GM19468 (cell line): ENCODE results near the gene MICU2.
A peak's percentile ranks its signal among the peaks of the same experiment; 100 is the strongest.

Experiments
- ATAC-seq: cut with Tn5 transposase; IDR thresholded peaks from one replicate; pipeline ENCODE4 v1.9.1; 2021; ENCODE audit warnings: mild to moderate bottlenecking, moderate library complexity, moderate number of reproducible peaks; ENCODE audit not compliant: unreplicated experiment; ENCODE audit errors: extremely low read depth

The MICU2 gene

DNA sequence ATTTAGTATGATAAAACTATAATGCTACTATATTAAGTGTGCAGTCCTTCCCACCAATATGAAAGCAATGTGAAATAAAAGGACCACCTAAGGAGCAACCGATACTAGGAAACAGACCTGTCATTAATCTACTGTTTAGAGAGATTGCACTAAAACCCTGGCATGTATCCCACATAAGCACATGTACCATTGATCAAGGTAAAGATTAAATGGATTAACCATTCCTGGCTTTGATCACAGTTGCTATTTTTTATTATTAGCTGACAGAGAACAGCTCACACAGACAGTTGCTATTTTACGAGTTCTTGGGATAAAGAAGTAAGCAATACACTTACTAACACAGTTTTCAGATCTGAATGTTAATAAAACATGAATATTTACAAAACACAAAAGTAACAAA is 87.2 kb downstream of the MICU2 start:
- no peak for ATAC-seq

DNA sequence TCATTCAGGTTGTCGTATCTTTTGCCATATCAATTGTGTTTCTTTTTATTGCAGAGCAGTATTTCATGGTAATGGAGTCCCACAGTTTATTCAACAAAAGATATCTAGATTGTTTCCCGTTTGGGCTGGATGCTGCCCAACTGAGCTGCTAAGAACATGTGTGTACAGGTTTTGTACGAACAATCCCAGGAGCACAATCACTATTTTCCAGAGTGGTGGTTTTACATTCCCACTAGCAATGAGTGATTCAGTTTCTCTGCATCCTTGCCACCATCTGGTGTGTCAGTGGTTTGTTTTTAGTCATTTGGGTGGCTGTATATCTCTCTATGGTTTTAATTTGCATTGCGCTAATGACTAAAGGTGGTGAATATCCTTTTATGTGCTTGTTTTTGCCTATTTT is 92.1 kb downstream of the MICU2 start:
- ATAC-seq = no peak

DNA sequence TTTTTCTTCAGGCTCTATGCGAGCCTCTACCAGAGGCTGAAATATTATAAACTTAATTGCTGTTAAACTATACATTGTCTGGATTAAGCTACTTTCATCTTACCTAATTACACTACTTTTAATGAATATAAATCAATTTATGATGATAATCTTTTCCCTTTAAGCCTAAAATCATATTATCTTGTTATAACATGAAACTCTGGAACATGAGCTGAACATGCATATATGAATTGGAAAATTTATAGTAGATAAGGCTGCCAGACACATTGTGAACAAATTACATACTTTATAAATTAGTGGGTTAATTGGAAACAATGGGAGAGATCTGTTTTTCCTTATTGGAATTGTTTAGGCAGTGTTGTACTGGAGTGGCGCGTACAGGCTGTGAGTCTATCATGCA is 99.6 kb downstream of the MICU2 start:
- no peak for ATAC-seq

GRCh38 chr13:21501686-21502085 is 102.3 kb downstream of the MICU2 start:
- ATAC-seq = no peak

DNA sequence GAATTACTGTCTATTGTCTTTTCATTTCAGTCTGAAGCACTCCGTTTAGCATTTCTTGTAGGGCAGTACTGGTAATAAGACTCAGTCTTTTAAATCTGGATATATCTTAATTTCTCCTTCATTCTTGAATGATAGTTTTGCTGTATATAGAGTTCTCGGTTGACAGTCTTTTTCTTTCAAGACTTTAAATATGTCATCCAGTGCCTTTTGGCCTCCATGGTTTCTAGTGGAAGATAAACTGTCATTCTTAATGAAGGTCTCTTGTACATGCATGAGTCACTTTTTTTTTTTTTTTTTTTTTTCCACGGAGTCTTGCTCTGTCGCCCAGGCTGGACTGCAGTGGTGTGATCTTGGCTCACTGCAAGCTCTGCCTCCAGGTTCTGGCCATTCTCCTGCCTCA is 117.6 kb downstream of the MICU2 start:
- ATAC-seq = no peak

DNA sequence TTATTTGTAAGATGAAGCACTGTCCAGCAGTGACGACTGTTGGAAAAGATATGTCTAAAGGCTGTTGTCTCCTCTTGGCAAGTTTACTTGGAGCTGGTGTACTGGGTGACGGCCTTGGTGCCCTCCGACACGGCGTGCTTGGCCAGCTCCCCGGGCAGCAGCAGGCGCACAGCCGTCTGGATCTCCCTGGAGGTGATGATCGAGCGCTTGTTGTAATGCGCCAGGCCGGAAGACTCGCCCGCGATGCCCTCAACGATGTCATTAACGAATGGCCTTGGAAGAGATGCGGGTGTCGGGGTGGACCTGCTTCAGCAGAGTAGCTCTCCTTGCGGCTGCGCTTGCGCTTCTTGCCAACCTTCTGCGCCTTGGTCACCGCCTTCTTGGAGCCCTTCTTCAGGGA is 120.2 kb downstream of the MICU2 start:
- no peak for ATAC-seq

DNA sequence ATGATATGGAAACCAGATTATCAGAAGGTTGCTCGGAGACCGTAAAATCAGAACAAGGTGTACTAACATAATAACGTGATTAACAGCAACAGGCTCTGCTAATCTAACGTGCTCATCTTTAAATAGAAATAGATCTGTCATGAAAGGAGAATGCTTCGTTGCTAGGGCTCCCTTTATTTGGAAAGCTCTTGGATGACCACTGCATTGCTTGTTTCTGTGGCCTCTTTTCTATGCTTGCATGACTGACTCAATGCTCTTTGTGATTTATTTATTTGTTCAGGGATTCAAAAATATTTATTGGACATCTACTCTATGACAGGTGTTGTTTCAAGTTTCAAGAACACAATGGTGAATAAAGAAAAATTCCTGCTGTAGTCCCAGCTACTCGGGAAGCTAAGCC is 122.6 kb downstream of the MICU2 start:
- no peak for ATAC-seq

DNA sequence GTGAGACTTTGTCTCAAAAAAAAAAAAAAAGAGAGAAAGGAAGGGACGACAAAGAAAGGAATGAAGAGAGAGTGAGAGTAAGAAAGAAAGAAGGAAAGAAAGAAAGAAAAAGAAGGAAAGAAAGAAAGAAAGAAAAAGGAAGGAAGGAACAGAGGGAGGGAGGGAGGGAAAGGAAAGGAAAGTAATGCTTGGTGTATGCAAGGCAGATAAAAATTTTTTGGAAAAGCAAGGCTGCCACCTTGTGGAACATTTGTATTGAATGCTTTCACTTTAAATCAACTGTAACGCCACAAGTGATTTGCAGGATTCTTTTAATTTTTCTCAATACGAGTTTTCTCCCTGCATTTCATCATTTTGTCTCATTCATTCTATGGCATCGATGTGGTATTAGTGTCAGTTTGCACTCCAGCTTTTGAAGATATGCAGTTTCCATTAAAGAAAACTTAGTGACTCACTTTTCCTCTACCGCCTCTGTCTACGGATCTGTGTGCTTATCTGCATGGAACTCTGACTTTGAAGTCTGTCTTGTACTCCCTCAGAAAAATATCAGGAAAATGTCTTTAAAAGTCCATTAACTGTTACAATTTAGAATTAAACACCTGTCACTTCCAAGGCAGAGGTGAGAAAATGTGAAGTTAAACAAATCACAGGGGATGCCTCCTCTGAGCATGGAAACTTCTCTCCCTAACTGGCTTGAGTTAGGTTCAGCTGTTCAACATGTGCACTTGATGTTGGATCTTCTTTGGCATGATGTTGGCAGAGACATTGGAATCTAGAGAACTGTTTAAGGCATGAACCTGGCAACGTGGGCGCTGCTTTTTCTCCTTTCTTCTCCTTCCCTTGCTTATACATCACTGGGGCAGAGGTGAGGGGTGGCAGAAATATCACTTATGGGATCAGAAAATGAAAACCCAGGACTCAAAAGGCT is 124.8 kb downstream of the MICU2 start:
- no peak for ATAC-seq

DNA sequence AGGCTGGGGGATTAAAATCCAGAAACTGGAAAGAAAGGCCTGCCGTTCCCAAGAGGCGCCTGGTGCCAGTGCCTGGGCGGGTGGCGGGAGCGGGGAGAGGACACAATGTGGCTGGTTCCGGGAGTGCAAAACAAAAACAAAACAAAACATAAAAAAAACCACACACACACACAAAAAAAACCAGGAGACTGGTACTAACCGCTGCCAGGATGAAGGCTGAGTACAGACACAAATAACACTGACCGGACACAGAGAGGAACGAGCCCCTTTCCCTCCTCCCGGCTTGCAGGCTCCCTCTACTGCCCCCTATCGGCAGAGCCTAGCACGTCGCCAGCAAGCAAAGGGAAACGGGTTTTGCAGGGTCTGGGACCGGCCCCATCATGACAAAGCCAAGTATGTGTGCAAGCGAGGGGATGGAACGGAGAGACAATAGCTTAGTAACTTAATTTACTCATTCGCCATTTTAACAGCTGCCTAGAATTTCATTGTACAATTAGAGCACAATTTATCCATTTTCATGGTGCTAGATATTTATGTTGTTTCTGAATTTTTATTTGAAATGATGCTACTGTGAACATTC is 127.0 kb downstream of the MICU2 start:
- ATAC-seq = no peak

- no peak for ATAC-seq
Measured at GRCh38 chr13:21475115-21475514, 128.9 kb downstream of the MICU2 start.

DNA sequence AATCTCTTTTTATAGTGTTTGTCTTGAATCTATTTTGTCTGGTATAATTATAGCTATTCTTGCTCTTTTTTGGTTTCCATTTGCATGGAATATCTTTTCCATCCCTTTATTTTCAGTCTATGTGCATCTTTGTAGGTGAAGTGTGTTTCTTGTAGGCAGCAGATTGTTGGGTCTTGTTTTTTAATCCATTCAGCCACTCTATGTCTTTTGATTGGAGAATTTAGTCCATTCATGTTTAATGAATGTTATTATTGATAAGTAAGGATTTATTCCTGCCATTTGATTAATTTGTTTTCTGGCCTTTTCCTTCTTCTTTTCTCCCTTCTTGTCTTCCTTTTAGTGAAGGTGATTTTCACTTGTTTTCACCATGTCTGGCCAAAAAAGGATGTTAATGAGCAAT is 133.2 kb downstream of the MICU2 start:
- no peak for ATAC-seq

DNA sequence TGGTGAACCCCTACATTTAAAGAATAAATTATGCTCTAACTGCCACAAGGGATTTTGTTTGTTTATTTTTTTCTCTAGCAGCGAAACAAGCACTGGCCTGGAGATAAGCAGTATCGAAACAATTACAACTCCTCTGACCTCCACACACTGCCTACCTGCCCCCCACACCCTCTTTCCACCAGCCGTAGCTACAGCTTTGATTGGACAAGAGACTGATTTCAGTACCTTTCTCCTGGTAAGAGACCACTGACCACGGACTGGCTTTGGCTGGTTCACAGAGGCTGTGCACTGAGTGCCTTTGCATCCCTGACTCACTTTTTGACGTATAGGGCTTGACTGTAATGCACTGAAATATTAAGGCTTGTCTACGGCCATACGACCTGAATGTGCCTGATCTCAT is 137.4 kb downstream of the MICU2 start:
- ATAC-seq = no peak

GRCh38 chr13:21465710-21466160 is 138.2 kb downstream of the MICU2 start:
- ATAC-seq = no peak

- no peak for ATAC-seq
Measured at GRCh38 chr13:21463424-21463823, 140.5 kb downstream of the MICU2 start.

GRCh38 chr13:21461131-21461530 is 142.8 kb downstream of the MICU2 start:
- no peak for ATAC-seq

DNA sequence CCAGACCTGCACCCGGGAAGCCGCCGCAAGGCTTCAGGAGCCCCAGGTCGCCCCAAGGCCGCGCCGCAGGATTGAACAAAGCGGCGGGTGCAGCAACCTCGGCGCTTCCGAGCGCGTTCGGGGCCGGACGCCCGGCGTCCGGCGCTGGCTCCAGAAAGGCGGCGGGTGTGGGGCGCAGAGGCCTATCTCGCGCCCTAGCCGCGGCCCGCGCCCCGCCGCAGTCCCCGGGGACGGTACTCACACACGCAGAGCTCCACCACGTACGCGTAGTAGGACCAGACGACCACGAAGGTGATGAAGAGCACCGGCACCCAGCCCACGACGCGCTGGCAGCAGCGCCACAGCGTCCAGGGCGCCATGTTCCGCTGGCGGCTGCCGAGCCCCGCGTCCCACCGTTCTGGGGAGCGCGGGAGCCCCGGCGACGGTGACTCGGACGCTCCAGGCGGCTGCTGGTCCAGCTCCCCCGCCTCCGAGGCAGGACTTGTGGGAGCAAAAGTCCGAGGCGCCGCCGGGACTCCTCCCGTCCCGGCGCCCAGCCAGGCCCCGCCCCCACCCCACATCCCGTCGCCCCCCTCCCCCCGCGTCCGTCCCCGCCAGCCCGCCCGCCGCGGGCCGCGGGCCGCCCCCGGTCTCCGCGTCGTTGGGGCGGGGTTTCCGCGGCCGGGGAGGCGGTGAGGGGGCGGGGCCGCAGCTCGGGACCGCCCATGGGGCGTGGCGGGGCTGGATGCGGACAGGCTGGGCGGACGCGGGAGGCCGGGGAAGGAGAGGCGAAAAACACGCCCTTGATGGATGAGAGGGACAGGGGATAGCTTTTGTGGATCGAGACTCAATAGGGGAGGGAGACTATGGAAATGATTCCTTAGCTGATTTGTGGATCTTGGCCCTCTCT is 144.9 kb downstream of the MICU2 start, which contains the start of gene ZDHHC20:
Gene ZDHHC20 (minus strand): TSS at position 491 of the 889 bp plus-strand sequence. CDS start 132 bp downstream, at position 359.
- ATAC-seq = peak; percentile 85

GRCh38 chr13:21458451-21458812 is 145.5 kb downstream of the MICU2 start:
- no peak for ATAC-seq

- no peak for ATAC-seq
Measured at GRCh38 chr13:21453387-21454081, 150.4 kb downstream of the MICU2 start.

DNA sequence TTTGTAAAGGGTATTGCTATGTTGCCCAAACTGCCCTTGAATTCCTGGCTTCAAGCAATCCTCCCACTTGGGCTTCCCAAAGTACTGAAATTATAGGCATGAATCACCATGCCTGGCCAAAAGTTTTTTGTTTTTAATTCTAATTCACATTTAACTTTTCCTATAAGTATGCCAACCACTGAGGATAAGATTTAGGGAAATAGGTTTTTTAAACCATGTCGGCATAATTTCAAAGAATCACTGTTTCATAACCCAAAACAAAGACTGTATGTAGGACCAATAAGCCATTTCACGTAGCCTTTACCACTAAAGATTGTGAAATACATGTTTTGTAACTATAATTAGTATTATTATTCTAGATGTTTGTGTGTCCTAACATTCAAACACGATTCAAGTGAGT is 153.0 kb downstream of the MICU2 start:
- ATAC-seq = no peak

GRCh38 chr13:21446656-21447055 is 157.3 kb downstream of the MICU2 start:
- no peak for ATAC-seq
